Uterus (tissue), 2 donors: ENCODE measurements around the gene PRRC2B.

Experiments
- POLR2A ChIP-seq, 2 donors: fragments of 450-650 bp; IDR thresholded peaks; one replicate each; pipeline ENCODE4 v1.6.1; 2016; ENCODE audit warnings: antibody characterized with exemption in 2 of 2, mild to moderate bottlenecking in 1 of 2, moderate library complexity in 1 of 2
- TF ChIP-seq, protein P1 (sequence below), 4 experiments: fragments of 200-600 bp in 2 of 4; fragments of 450-650 bp in 2 of 4; sonication (generic) in 2 of 4; IDR thresholded peaks; one replicate each; pipeline ENCODE4 v1.5.1; 2016 to 2019; ENCODE audit warnings: antibody characterized with exemption in 4 of 4, mild to moderate bottlenecking in 2 of 4, moderate library complexity in 1 of 4

GRCh38 chr9:131481441-131482342 is 87.8 kb downstream of the PRRC2B start:
- TF ChIP-seq POLR2A (IDR thresholded peaks at IDR 0.05): no peak
- TF ChIP-seq, protein P1, sequence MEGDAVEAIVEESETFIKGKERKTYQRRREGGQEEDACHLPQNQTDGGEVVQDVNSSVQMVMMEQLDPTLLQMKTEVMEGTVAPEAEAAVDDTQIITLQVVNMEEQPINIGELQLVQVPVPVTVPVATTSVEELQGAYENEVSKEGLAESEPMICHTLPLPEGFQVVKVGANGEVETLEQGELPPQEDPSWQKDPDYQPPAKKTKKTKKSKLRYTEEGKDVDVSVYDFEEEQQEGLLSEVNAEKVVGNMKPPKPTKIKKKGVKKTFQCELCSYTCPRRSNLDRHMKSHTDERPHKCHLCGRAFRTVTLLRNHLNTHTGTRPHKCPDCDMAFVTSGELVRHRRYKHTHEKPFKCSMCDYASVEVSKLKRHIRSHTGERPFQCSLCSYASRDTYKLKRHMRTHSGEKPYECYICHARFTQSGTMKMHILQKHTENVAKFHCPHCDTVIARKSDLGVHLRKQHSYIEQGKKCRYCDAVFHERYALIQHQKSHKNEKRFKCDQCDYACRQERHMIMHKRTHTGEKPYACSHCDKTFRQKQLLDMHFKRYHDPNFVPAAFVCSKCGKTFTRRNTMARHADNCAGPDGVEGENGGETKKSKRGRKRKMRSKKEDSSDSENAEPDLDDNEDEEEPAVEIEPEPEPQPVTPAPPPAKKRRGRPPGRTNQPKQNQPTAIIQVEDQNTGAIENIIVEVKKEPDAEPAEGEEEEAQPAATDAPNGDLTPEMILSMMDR (IDR thresholded peaks at IDR 0.05): no peak
